GM12878 (cell line): ENCODE data around the gene FAM234B.

Experiments
- CTCF ChIP-seq, 3 experiments: IDR thresholded peaks in 2 of 3; conservative IDR thresholded peaks in 1 of 3; 2 replicates each; pipeline ENCODE4 v1.5.1; 2011; ENCODE audit warnings: low read depth in 3 of 3, low read length in 3 of 3, mild to moderate bottlenecking in 3 of 3, control low read depth in 2 of 3, moderate library complexity in 2 of 3, inconsistent platforms in 1 of 3, mixed read lengths in 1 of 3; ENCODE audit not compliant: control insufficient read depth in 2 of 3, insufficient read depth in 1 of 3; ENCODE audit errors: extremely low read depth in 1 of 3
- JUND ChIP-seq: IDR thresholded peaks from 2 replicates; pipeline ENCODE4 v1.6.1; 2012; ENCODE audit warnings: low read depth, mild to moderate bottlenecking, low read length, improper control_type of control experiment, moderate library complexity
- REST ChIP-seq: IDR thresholded peaks from 2 replicates; pipeline ENCODE4 v1.6.1; 2012; ENCODE audit warnings: mild to moderate bottlenecking, low read depth, low read length

- TF ChIP-seq REST (no peak), CTCF (IDR thresholded peaks at IDR 0.05 in 2 of 3, conservative IDR thresholded peaks at IDR 0.05 in 1 of 3; ENCODE audit: control insufficient read depth in 2 of 3, extremely low read depth in 1 of 3, insufficient read depth in 1 of 3, low read depth in 3 of 3, low read length in 3 of 3) (no peak), JUND (no peak)
Observed at GRCh38 chr12:13093848-13094220, 49.7 kb downstream of the FAM234B start.
